Fibroblast of lung (primary cell): ENCODE data around the gene PDE2A. TPM values are rescaled to one million over a fixed set of nuclear protein-coding genes. Genes with fewer than 3 reads are reported as not detected.
A peak's percentile ranks its signal among the peaks of the same experiment; 100 is the strongest.

ENCODE experiments used
- DNase-seq, 2 donors: peaks; one replicate each; pipeline versions ENCODE4 v3.0.0 to v3.0.0-alpha.2; 2010; ENCODE audit warnings: low read depth in 2 of 2
- H2AFZ ChIP-seq: 2 replicates; pipeline ENCODE4 v1.5.1; 2012; ENCODE audit warnings: low read length, control low read depth, inconsistent platforms
- H3K27ac ChIP-seq: 2 replicates; pipeline ENCODE4 v1.5.1; 2011; ENCODE audit warnings: low read length, control low read depth; ENCODE audit not compliant: insufficient read depth
- H3K27me3 ChIP-seq: 2 replicates; pipeline ENCODE4 v1.5.1; 2011; ENCODE audit warnings: mild to moderate bottlenecking, low read length; ENCODE audit not compliant: control insufficient read depth, insufficient read depth
- H3K36me3 ChIP-seq: 2 replicates; pipeline ENCODE4 v1.5.1; 2011; ENCODE audit warnings: low read length; ENCODE audit not compliant: control insufficient read depth, insufficient read depth
- H3K4me1 ChIP-seq: 2 replicates; pipeline ENCODE4 v1.5.1; 2011; ENCODE audit warnings: low read length; ENCODE audit not compliant: control insufficient read depth, insufficient read depth; ENCODE audit errors: extremely low read depth
- H3K4me2 ChIP-seq: 2 replicates; pipeline ENCODE4 v1.5.1; 2011; ENCODE audit warnings: low read length, control low read depth; ENCODE audit not compliant: insufficient read depth; ENCODE audit errors: extremely low read depth
- H3K4me3 ChIP-seq, 4 experiments: fragments of 200-600 bp in 1 of 4; sonication (generic) in 1 of 4; replicated peaks in 1 of 4; 2 replicates each; pipeline ENCODE4 v1.5.1; 2011 to 2016; ENCODE audit warnings: low read length in 4 of 4, low read depth in 3 of 4, mild to moderate bottlenecking in 3 of 4, control low read depth in 2 of 4, inconsistent platforms in 1 of 4, mixed read lengths in 1 of 4; ENCODE audit not compliant: insufficient read depth in 1 of 4; ENCODE audit errors: control extremely low read depth in 1 of 4
- H3K79me2 ChIP-seq: 2 replicates; pipeline ENCODE4 v1.5.1; 2012; ENCODE audit warnings: mild to moderate bottlenecking, low read length, inconsistent platforms; ENCODE audit not compliant: control insufficient read depth, insufficient read depth
- H3K9ac ChIP-seq: 2 replicates; pipeline ENCODE4 v1.5.1; 2011; ENCODE audit warnings: mild to moderate bottlenecking, low read length, control low read depth; ENCODE audit not compliant: insufficient read depth
- H3K9me3 ChIP-seq: 2 replicates; pipeline ENCODE4 v1.5.1; 2012; ENCODE audit warnings: low read depth, low read length; ENCODE audit not compliant: control insufficient read depth, insufficient read depth
- H4K20me1 ChIP-seq: 2 replicates; pipeline ENCODE4 v1.5.1; 2011; ENCODE audit warnings: low read length; ENCODE audit not compliant: control insufficient read depth, insufficient read depth; ENCODE audit errors: extremely low read depth
- CTCF ChIP-seq, 2 donors: IDR thresholded peaks in 1 of 2; conservative IDR thresholded peaks in 1 of 2; 1 replicate in 1 of 2; 2 replicates in 1 of 2; pipeline ENCODE4 v1.5.1; 2011 to 2012; ENCODE audit warnings: low read length in 2 of 2, control low read depth in 1 of 2, inconsistent platforms in 1 of 2, low read depth in 1 of 2, mild to moderate bottlenecking in 1 of 2
- EZH2 ChIP-seq: IDR thresholded peaks from 2 replicates; pipeline ENCODE4 v1.5.1; 2012; ENCODE audit warnings: low read length, control low read depth, mild to moderate bottlenecking; ENCODE audit errors: missing control alignments
- polyA plus RNA-seq, 2 donors: library from polyadenylated mRNA; depleted of rRNA in 1 of 2; stranded (reverse) in 1 of 2; unstranded in 1 of 2; fragments of >200 nt; gene quantifications; 2 replicates each; pipeline ENCODE4 v1.2.1, GENCODE V29; 2011 to 2012; ENCODE audit warnings: missing spikeins in 1 of 2
- total RNA-seq: library from RNA; depleted of rRNA; stranded (reverse); fragments of >200 nt; gene quantifications from 2 replicates; pipeline ENCODE4 v1.2.1, GENCODE V29; 2014

PDE2A gene
- total and polyA plus RNA-seq, 2 donors (not counting 1 experiment from before 2014, with no cell fraction given) = 0.50 to 2.6 TPM

- Histone ChIP-seq H3K4me2 (peak overlapping the region; percentile 79), H3K9me3 (no peaks in the 10 kb centered on the region), H2AFZ (peak overlapping the region; percentile 97), H3K4me1 (peaks cover 24% of the 10 kb centered on the region), H3K9ac (peak overlapping the region; percentile 50), H3K79me2 (peaks cover 56% of the 10 kb centered on the region), H4K20me1 (no peaks in the 10 kb centered on the region), H3K36me3 (peaks cover 9% of the 10 kb centered on the region), H3K27me3 (no peaks in the 10 kb centered on the region), H3K4me3 (peak overlapping the region; percentile 42 to 86 (median 62)), H3K27ac (peak overlapping the region; percentile 77)
- TF ChIP-seq EZH2 = no peak
- TF ChIP-seq CTCF (conservative IDR thresholded peaks at IDR 0.05 in 1 of 2, IDR thresholded peaks at IDR 0.05 in 1 of 2; ENCODE audit: low read depth in 1 of 2, low read length in 2 of 2) = no peak
- peak in 1 of 2 donors; percentile 53 for DNase-seq
Observed at GRCh38 chr11:72721689-72722049, 47.4 kb upstream of the PDE2A start.

GRCh38 chr11:72721276-72721675 lies 47.1 kb upstream of the PDE2A start:
- peak overlapping the region; percentile 77 for H3K27ac ChIP-seq
- H3K4me1 ChIP-seq = peaks cover 24% of the 10 kb centered on the region
- H3K36me3 ChIP-seq = peaks cover 9% of the 10 kb centered on the region
- H3K27me3 ChIP-seq = no peaks in the 10 kb centered on the region
- H2AFZ ChIP-seq = no peak overlapping the region
- no peak for DNase-seq
- H4K20me1 ChIP-seq = no peaks in the 10 kb centered on the region
- no peaks in the 10 kb centered on the region for H3K9me3 ChIP-seq
- H3K4me2 ChIP-seq = peak overlapping the region; percentile 79
- peak overlapping the region; percentile 39 for H3K9ac ChIP-seq
- TF ChIP-seq CTCF (conservative IDR thresholded peaks at IDR 0.05 in 1 of 2, IDR thresholded peaks at IDR 0.05 in 1 of 2; ENCODE audit: low read depth in 1 of 2, low read length in 2 of 2) = no peak
- no peak for TF ChIP-seq EZH2
- peaks cover 56% of the 10 kb centered on the region for H3K79me2 ChIP-seq
- H3K4me3 ChIP-seq = peak overlapping the region; percentile 42 to 86 (median 62)

- peaks cover 8% of the 10 kb centered on the region for H3K36me3 ChIP-seq
- TF ChIP-seq EZH2 = no peak
- no peak for TF ChIP-seq CTCF (conservative IDR thresholded peaks at IDR 0.05 in 1 of 2, IDR thresholded peaks at IDR 0.05 in 1 of 2; ENCODE audit: low read depth in 1 of 2, low read length in 2 of 2)
- peaks cover 56% of the 10 kb centered on the region for H3K79me2 ChIP-seq
- H3K27me3 ChIP-seq = no peaks in the 10 kb centered on the region
- no peak overlapping the region for H3K27ac ChIP-seq
- no peaks in the 10 kb centered on the region for H3K9me3 ChIP-seq
- no peaks in the 10 kb centered on the region for H4K20me1 ChIP-seq
- peak overlapping the region; percentile 79 for H3K4me2 ChIP-seq
- H3K4me3 ChIP-seq = peak overlapping the region; percentile 42 to 86 (median 62)
- no peak for DNase-seq
- H3K4me1 ChIP-seq = peaks cover 24% of the 10 kb centered on the region
- H2AFZ ChIP-seq = no peak overlapping the region
- no peak overlapping the region for H3K9ac ChIP-seq
Observed at GRCh38 chr11:72720784-72721183, 46.6 kb upstream of the PDE2A start.
